ENCODE results near the gene MAPK9.
A peak's percentile ranks its signal among the peaks of the same experiment; 100 is the strongest.

Gene MAPK9

DNA sequence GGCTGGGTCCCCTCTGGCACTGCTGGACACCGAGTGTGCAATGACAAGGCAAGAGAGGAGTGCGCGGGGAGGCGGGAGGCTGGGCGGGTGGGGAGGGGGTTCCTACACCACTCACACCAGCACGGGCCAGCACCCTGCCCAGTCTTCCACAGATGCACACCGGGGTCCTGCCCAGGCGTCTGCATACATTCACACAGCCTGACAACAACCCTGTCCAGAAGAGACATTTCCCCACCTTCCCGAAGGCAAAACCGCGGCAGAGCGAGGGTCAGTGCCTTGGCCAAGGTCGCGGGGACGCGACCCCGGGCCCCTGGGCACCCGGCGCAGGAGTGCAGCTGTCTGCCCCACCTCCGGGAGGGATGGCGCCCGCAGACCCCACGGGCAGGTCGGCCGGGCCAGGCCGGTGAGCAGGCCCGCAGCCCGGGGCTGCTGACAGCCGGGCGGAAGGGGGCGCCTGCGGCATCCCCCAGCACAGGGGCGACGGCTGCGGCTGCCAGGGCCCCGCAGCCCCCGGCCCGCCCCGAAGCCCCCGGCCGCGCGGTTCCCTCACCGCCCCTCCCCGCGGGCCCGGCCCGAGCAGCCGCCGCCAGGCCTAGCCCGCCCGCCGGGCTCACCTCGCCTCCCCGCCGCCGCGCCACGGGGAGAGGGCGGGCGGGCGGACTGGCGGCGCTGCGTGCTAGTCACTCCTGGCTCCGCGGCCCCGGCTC, 496 bp downstream of the MAPK9 start:
- DNase-seq = peak; percentile 18

DNA sequence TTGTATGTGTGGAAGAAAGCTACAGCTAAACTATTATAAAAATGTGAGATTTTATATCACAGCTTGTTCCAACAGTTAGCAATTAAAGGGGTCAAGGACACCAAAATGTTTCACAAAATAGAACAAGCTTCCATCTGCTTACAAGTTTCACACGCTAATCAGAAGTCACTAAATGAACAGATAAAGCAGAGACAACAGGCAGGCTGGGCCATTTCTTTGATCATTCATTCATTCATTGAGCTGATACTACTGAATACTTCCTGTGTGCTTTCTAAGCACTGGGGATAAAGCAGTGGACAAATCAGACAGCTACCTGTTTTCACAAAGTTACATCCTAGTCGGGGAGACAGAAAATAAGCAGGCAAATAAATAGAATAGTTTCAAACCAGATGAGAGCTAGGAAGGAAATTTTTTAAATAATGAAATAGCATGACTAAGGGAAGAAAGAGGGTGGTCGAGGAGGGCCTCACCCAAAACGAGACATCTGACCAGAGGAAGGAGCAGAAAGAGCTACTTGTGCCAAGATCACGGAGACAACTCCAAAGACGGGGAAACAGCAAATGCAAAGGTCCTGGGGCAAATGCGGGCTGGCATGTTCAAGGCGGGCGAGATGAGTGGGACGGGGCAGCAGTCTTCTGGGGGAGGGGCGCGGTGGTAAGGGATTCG, 1.2 kb downstream of the MAPK9 start:
- no peak for DNase-seq

DNA sequence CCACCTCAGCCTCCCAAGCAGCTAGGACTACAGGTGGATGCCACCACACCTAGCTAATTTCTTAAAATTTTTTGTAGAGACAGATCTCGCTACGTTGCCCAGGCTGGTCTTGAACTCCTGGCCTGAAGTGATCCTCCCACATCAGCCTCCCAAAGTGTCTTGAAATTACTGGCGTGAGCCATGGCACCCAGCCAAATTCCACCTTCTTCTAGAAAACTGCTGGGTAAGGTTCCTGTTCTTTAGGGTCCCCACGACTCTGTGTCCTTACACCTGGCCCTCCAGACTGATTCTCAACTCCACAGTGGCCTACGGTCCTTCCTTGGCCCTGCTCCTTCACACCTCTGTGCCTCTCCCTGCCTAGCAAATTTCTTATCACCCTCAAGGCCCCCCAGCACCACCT, 1.9 kb downstream of the MAPK9 start:
- no peak for DNase-seq

DNA sequence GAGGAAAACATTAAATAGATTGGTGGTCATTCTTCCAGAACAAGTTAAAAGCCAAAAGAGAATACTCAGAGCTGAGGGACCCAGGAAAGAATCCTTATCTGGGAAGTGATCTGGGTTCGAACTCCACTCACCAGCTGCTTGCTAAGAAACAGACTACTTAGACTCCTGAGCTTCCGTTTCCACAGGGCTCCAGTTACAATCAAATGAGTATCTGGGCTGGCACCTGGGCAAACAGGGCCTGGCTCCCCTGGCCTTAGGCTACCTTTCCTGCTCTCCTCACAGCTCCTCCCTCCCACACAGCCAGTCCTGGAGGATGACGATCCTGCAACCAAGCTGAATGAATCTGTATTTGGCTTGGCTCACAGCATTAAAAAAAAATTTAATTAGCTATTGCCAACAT, 2.5 kb downstream of the MAPK9 start:
- DNase-seq = peak; percentile 49

DNA sequence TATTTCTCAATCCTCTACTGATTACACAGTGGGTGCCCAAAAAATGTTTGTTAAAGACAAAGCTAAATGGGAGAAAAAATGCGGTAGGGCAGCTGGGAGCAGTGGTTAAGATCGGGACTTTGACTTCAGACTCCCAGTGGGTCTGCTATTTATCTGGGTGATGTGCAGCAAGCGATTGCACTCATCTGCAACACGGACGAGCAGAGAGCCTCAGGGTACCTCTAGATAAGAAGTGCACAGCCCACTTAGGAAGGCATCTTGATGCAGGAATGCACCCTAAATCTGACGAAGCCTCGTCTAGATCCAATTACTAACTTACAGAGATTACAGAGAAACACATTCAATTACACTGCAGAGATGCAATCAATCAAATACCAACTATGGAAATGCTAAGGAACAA, 4.0 kb downstream of the MAPK9 start:
- DNase-seq = no peak

DNA sequence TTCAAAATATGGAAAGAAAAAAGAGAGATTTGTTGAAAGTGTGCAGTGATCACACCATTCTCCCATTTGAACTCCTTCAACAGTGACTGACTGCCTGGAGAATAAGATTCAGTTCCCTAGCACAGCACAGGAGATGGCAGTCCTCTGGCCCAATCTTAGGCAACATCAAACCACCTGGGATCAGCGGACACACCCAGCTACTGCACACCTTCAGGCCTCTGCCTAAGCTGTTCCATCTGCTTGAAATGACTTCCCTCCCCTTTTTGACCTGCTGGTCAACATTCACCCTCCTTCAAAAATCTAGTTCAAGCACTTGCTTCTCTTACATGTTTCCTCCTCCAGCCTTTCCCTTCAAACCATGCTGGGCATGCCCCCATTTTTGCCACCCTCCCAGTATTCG, 4.5 kb downstream of the MAPK9 start:
- DNase-seq = no peak

DNA sequence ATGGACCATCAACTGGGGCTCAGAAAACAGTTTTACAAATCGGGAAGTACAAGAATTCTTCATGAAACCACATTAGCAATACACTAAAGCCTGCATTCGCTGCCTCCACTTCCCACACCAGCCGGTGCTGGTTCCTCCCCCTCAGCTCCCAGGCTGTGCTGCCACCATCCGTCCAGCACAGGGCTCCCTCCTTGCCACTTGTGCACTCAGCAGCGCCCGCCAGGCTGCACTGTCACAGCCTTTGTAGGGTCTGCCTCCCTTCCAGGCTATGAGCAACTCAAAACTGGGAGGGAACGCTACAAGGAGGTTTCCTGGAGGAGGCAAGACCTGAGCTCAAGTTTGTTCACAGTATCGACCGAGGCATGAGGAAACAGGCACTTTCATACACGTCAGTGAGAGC, 7.7 kb downstream of the MAPK9 start:
- DNase-seq = no peak

DNA sequence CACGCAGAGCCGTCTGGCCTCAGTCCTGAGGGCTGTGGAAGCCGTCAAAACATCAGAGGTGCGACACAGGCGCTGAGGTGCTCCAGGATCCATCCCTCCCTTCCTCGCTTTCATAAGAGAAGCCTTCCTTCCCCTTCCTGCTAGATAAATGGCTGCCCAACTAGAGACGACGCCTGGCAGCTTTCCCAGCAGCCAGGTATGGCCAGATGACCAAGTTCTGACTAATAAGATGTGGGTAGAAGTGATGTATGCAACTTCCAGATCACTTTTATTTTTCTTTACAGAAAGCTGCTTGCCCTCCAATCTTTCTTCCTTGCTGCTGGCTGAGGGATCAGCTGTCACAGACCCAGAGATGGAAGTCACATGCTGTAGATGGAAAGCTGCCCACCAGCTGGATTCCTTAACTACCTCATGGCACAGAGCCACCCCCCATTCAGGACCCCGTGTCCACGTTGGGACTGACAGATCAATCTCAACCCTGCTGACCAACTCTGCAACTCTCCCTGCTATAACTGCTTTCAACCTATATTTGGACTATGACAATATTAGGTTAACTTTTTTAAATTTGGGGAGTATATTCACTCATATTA, 8.8 kb downstream of the MAPK9 start:
- DNase-seq = no peak

DNA sequence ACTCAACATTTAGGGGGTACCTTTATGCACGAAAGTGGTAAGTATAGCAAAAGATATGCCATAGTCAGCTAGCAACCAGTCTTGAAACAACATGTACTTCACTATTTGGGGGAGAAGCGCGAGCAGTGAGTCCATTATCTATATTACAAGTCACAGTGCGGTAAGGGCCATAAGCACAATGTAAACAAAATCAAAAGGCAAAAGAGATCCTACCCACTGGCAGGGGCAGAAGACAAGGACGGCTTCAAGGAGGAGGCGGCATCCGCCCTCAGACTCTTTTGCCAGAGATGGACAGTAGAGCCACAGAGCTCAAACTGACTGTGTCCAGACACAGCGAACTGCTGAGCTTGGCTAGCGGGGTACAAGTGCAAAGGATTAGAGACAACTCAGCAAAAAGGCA, 9.6 kb downstream of the MAPK9 start:
- DNase-seq = no peak

DNA sequence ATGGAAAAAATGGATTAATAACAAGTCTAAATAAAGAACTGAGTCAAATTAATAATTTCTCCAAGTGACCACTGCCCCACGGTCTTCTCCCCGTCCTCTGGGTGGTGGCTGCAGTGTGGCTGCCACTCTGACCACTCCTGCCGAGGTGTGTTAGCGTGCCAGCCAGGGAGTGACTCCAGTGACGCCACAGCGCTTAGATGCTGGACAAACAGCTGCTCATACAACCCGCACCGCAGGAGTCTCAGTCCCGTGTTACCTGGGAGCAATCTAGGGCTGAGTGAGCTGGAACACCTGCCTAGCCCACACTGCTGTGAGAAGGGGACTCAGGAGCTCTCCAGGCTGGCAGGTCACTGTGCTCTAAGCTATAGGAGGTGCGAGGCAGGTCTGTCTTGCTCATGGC, 10.2 kb downstream of the MAPK9 start:
- peak; percentile 94 for DNase-seq

DNA sequence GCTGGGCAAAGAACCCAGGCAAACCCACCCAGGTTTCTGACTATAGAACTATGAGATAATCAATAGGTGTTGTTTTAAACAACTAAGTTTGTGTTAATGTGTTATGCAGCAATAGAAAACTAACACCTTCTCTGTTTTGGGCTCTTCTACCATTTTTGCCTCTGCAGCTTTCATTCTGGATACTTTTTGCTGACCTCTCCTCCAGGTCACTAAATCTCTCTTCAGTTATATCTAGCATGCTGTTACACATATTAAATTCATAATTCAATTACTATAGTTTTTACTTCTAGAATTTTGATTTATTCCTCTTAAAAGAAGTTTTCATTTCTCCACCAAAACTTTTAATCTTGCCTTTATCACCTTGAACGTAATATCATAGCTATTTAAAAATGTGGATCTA, 17.2 kb downstream of the MAPK9 start:
- no peak for DNase-seq

DNA sequence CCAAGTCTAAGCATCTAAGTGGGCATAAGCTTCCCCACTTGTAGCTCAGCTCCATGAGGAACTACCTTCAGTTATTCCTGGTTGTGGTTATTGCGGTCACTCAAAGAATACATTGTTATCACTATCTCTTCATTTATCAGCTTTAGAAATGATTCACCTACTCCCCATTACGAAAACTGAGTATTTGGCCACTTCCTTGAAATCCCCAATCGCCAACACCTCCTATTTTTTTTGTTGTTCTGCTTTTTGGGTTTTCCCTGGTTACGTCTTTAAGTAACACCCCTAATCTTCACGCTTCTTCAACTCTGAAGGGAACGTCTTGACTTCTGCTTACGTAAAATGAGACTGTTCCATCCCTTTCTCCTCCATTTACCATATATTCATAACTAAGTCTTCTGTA, 20.7 kb downstream of the MAPK9 start:
- DNase-seq = no peak

DNA sequence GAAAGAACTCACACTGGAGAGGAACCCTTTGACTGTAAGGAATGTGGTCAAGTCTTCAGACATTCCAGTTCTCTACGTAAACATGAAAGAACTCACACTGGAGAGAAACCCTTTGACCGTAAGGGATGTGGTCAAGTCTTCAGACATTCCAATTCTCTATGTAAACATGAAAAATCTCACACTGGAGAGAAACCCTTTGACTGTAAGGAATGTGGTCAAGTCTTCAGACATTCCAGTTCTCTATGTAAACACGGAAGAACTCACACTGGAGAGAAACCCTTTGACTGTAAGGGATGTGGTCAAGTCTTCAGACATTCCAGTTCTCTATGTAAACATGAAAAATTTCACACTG, 32.6 kb downstream of the MAPK9 start:
- no peak for DNase-seq

DNA sequence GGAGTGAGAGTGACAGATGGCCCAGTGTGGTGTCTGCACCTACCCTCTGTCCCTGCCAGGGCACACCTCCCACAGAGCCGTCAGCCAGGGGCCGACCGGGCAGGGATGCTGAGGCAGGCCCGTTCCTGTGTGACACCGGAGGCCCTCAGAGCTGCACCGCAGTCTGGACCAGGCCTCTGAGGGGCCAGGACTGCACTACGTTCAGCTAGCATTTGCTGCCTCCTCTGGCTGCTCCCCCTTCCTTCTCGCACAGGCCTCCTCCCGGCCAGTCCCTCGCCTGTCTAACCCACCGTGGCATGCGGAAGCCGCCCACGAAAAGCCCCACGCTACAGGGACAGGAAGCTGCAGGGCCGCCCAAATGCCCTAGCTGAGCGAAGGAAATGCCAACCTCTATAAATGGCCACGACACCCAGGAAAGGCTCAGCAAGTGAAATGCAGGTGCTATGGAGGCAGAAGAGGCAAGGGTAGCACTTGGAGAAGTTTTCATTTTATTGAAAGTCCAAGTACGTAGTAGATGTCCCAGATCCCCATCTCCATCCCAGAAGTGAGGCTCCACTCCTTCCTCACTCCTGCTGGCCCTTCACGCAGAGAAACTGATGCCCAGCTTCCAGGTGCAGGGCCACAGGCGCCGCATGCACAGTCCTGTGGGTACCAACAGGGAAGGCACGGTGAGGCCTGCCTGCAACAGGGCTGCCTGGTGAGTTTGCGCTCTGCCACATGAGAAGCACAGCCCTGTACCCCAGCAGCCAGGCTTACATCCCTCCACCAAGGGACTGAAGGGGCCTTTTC, 38.7 kb downstream of the MAPK9 start:
- no peak for DNase-seq

DNA sequence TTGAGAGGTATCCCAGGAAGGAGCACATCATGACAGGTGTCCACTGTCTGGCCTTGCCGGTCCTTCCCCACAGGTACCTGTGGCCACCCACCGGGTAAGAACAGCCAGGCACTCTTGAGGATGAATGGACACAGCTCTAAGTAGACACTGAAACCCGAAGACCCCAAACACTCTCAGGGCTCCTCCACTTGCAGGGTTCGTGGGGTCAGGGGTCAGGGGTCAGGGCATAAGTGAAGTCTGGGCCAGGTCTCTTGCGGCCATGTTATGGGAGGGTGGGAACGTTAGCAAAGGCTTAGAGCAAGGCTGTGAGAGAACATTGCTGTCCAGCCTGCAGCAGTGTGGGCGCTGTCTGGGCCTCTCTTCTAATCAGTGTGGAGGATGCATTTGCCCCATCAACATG, 40.0 kb downstream of the MAPK9 start:
- no peak for DNase-seq

DNA sequence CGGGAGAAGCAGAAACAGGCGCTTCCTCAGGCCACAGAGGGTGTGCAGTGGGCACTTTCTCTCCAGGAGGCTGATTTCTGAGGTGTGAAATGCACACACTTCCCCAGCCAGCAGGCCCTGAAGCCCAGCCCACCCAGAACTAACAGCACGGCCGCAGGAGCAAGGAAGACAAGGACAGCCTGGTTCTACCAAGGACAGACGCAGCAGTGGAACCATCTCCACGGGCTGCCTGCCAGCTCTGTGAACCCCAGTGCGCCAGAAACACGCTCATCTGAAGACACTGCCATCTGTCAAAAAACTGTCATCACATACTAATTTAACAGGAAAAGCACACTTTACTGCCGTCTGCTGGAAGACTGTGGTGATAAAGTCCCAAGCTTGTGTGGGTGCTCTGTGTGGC, 40.7 kb downstream of the MAPK9 start:
- no peak for DNase-seq

DNA sequence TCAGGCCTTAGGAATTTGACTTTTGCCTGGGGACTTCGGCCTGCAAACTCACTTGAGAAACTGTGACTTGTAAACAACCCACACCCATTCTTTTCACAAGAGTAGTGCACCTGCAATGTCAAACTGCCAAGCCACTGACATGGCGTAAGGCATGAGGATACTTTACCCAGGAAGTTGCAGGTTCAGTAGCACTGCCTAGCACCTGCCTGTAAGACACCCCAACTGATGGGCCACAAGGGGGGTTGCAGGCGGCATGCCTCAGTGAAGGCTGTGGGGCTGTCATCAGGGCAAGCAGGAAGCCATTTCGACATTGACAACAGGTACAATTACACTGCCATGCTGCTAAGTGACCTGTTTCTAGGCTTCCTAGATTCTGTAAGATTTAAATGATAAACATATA, 41.6 kb downstream of the MAPK9 start:
- DNase-seq = no peak

DNA sequence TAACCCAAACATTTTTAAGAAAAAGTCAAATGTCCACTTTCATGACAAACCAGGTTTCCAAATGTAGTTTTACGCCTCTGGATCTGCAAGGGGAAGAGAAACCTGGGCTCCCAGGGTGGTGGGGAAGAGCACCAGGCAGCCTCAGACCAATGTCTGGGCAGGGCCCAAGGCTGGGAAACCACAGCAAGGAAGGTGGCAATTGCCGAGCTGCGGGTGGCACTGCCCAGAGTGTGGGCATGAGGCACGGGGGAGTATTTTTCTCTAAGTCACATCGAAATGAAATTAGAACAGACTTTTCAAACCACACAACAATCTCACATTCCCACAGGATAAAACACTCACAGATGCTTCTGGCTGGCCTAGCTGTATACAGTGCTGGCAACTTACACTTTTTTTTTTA, 50.3 kb downstream of the MAPK9 start:
- DNase-seq = no peak

DNA sequence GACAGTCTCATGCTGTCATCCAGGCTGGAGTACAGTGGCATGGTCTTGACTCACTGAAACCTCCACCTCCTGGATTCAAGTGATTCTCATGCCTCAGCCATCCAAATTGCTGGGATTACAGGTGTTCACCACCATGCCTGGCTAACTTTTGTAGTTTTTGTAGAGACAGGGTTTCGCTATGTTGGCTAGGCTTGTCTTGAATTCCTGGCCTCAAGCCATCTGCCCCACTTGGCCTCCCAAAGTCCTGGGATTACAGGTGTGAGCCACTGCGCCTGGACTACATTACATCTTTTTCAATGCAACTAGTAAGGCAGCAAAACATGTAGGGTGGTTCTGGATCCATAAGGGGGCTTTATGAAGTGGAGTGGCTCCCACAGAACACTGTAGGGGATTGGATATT, 53.3 kb downstream of the MAPK9 start:
- no peak for DNase-seq

DNA sequence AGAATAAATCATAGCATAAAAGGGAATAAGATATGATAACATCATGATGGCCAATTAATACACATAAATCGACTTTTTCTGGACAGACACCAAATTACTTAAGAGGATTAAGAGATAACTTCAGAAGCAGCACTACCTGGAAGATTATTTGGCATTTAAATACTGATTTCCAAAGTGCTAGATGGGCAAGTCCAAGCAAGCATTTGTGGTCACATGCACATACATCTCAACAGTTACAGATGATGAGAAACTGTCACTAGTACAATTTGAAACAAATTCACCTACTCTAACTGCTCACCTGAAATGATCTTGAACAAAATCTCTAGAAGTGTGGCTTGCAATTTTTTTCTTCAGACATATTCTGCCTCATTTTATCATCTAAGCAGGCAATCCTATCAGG, 56.0 kb downstream of the MAPK9 start:
- DNase-seq = no peak

DNA sequence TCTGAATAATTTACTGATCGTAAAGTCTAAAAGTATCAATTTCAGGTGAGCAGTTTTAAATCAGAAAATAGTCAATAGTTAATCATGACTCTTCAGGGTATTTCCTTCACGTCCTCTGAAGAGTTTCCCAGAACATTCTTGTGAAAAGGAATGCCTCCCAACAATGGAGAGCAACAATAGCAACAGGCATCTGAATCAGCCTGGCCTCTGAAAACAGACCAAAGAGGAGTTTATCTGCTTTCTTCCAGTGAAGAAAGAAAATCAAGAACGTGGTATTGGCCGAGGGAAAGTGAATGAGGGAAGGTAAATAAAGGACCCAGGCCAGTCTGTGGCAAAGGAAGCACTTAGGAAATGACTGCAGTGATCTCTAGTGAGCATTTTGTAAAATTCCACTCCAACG, 56.8 kb downstream of the MAPK9 start:
- no peak for DNase-seq

DNA sequence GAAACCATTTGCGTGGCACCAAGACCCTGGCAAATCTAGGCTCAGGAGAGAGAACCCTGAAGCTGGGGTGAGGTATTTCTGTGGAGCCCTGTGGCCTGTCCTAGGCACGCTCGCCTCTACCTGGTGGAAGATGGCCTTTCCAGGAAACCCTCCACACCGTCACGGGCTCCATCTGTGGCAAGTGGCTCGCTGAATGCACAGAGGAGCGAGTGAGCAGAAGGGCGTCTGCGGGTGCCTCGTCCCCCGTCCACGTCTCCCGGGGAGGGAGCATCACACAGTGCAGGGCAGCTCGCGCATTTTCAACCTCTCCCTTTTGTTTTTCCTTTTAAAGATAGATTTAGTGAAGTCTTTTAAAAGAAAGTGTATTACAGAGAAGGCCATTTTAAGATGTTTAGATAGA, 57.6 kb downstream of the MAPK9 start:
- no peak for DNase-seq

DNA sequence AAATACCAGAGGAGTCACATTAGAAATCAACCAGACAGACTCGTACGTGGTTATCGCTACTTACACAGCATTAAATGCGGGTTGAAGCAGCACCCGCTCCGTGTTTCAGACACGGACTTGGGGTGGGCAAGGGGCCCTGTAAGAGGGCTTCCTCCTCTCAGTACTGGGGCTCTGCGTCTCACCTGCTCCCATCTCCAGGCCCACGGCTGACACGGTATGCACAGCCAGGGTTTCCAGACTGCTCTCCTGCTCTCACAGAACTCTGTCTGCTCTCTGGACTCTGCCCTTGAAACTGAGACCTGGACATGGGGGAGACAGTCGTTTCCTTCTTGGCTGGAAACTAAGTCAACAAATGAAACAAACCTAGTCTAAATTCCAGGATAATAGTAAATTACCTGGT, 58.2 kb downstream of the MAPK9 start:
- DNase-seq = no peak

DNA sequence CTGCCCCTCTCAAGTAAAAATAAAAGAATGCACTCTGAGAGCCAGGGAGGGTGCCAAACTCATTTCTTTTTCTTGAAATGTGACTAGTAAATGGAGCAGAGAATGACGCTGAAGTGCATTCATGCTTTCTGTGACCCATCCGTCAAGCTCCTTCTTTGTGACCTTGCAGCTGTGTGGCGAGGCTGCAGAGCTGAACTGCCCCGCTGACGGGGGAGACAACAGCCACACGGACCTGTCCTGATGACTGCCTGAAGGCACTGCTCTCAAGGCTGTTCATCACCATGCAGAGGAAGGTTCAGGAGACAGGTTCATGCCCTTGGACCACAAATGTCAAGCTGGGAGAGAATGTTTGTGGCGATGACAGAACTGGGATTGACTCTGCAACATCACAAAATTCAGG, 61.9 kb downstream of the MAPK9 start:
- DNase-seq = no peak
